HUDEP-2 (cell line): ENCODE data around the gene TTC6.
A peak's percentile ranks its signal among the peaks of the same experiment; 100 is the strongest.

ENCODE experiments used
- DNase-seq, 76 experiments: peaks; one replicate each; lab custom pipeline; 2025; ENCODE audit not compliant: unreplicated experiment in 76 of 76; lab: John Stamatoyannopoulos, UW

Gene TTC6

GRCh38 chr14:37584211-37585100 lies 11.0 kb upstream of the TTC6 start:
- no peak for DNase-seq

- DNase-seq, result no peak
Measured at GRCh38 chr14:37585101-37585511, 10.3 kb upstream of the TTC6 start.

- DNase-seq, result no peak
Measured at GRCh38 chr14:37585971-37586796, 9.2 kb upstream of the TTC6 start.

GRCh38 chr14:37586797-37587130 lies 8.7 kb upstream of the TTC6 start:
- DNase-seq, result no peak

GRCh38 chr14:37587131-37587803 lies 8.2 kb upstream of the TTC6 start:
- no peak for DNase-seq

- no peak for DNase-seq
Measured at GRCh38 chr14:37587881-37588666, 7.4 kb upstream of the TTC6 start.

DNA sequence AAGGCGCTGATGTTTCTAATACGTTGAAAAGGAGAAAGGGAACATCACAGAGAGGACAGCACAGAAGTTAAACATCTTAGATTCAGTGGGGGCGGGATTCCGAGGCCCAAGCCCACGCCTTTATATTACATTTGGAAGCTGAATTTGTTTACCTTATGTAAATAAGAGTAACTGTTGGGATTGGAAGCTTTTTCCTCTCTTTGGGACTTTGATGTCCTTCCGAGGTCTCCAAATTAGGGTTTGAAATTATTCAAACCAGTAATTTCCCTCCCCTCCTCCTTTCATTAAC lies 6.8 kb upstream of the TTC6 start:
- no peak for DNase-seq

DNA sequence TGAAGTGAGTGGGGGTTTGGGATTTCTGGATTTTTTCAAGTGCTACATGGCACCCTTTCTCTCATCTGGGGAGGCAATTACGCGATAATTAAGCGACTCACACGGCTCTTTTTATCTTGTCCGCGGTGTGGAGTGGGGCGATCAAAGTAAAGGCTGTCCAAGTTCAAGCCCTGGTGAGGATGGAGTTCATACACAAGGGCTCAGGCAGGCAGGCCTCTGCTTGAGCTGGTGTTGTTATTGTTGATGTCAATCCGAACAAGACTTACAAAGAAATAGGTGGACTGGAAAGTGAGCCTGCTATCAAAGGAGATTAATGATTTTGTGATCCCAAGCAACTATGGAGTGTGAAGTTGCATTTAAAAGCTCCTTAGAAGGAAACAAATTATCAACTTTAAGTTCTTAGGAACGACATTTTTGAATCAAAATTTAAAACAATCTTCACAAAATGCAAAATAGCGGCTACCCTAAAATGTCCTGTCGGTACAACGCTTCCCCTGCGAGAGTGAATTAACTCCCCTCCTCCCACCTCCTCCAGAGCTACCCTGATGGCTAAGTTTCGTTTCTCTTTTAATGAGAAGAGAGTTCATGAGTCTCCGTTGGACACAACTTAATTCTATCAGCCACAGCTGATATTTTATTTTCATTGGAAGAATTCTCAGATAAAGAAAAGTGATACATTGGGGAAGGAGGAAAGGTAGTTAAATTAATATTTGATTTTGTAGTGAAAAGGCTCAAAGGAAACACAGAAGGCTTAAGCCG lies 6.3 kb upstream of the TTC6 start:
- no peak for DNase-seq

- DNase-seq, result no peak
Measured at GRCh38 chr14:37589715-37590427, 5.6 kb upstream of the TTC6 start.

DNA sequence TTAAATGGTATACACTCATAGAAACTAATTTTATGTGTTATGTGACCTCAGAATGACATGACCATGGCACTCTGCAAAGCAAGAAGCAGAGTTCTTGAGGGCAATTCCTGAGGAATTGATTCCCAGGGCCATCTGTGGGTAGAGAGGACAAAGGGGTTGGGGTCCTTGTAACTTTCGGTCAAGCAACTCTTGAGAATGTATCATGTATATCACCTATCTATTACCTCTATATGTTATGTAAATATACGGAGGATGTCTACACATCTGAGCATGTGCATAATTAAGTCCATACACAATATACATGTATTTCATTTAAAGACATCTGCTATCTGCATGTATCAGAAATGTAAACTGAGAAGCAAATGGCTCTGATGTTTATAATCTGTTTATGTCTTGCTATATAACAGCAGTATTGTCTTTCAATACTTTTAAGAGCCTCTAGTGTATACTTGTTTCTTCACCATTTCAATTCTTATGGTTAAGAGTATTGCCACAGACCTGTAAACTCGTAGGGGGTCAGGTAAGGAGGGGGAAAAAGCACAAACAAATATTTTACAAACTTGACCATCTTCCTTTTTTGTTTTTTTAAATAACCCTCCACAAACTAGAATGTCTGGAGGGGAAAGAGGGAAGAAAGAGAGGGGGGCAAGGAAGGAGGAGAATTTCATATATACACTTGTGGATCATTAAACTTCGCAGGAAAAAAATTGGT lies 4.8 kb upstream of the TTC6 start:
- no peak for DNase-seq

DNA sequence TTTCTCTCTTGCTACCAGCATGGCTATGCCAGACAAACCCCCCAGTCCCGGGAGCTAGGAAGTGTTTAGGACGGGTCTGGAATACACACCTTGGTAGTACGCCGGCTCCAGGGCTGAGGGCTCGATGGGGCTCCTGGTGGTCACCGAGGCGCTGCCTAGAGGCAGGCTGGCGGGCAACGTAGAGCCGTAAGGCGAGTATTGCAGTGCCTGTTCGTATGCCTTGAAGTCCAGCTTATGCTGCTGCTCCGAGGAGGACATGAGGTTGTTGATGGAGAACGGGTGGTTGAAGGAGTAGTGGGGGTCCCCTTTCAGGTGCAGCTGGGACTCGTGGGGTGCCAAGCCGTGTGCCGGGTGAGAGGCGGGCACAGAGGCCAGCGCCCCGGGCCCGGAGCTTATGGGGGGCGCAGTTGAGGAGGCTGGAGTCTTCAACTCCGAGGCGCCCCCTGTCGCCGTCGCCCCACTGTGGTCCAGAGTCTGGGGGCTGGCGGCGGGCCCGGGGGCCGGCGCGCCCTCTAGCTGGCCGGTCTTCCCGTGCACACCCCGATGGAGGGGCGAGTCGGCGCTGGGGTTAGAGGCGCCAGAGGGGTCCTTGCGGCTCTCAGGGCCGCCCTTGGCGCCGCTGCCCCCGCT lies 4.0 kb upstream of the TTC6 start:
- DNase-seq, result no peak

DNA sequence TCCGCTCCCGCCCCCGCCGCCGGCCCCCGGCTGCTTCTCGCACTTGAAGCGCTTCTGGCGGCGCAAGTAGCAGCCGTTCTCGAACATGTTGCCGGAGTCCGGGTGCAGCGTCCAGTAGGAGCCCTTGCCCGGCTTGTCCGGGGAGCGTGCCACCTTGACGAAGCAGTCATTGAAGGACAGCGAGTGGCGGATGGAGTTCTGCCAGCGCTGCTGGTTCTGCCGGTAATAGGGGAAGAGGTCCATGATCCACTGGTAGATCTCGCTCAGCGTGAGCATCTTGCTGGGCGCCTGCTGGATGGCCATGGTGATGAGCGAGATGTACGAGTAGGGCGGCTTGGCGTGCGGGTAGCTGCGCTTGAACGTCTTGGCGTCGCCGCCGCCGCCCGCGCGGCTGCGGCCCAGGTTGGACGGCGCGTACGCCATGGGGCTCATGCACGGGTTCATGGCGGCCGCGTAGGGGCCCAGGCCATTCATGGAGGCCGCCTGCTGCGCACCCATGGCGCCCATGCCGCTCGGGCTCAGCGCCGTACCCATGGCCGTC lies 3.4 kb upstream of the TTC6 start:
- DNase-seq, result no peak

GRCh38 chr14:37592482-37593408 lies 2.7 kb upstream of the TTC6 start:
- no peak for DNase-seq

DNA sequence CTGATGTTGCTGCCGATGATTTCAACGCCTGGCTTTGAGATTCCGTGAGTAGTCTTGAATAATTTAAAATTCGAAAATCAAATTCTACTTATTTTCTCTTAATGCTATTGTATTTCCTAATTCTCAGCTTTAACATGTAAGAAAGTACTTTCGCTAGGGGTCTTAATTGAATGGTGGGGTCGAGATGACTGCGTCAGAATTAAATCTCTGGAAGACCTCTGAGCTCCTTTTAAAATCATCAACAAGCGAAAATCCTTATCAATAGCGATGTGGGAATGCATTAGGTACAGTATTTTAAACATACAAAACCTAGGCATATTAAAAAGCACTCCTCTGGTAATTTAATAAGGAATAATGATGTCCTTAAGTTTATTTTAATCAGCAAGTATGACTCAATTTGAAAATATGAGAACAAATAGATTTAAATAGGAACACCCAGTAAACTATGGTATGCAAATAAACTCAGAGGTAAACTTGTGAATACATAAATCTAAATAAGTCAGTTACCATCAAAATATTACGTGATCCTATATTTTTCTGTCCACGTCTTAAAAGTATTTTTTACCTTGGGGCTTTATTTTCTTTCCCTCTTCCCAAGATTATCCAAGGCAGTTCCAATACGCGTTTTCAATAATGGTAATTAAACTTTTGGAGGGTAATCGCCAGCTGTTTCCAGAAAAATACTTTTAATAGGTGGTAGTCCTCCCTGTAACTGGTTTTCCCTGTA lies 1.8 kb upstream of the TTC6 start:
- DNase-seq, result no peak

GRCh38 chr14:37594238-37594970 lies 1.0 kb upstream of the TTC6 start:
- DNase-seq, result peak in 70 of 76 experiments; percentile 1 to 81 (median 54)
